Measurements from ENCODE around the gene KRT9.

DNA sequence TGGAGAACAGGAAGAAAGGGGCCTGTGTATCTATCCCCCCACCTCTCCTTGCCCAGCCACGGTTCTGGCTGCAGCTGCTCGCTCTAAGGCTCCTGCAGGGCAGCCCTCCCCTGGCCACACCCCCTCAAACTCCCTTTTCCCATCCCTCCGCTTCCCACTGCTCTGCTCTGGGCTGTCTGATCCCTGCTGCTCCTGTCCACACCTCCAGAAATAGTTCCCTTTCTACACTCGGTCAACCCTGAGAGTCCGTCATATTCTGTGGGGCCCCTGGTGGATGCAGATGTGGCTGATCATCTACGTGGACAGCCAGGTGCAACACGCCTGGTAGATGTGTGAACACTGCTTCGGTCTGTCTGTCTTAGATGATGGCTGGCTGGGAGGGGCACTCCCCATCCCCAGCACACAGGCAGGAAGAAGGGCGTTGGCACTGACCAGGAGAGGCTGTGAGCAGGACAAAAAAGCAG is 24.4 kb downstream of the KRT9 start:
- TF ChIP-seq, protein P1, sequence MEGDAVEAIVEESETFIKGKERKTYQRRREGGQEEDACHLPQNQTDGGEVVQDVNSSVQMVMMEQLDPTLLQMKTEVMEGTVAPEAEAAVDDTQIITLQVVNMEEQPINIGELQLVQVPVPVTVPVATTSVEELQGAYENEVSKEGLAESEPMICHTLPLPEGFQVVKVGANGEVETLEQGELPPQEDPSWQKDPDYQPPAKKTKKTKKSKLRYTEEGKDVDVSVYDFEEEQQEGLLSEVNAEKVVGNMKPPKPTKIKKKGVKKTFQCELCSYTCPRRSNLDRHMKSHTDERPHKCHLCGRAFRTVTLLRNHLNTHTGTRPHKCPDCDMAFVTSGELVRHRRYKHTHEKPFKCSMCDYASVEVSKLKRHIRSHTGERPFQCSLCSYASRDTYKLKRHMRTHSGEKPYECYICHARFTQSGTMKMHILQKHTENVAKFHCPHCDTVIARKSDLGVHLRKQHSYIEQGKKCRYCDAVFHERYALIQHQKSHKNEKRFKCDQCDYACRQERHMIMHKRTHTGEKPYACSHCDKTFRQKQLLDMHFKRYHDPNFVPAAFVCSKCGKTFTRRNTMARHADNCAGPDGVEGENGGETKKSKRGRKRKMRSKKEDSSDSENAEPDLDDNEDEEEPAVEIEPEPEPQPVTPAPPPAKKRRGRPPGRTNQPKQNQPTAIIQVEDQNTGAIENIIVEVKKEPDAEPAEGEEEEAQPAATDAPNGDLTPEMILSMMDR (IDR thresholded peaks at IDR 0.05) = no peak
- no peak for TF ChIP-seq POLR2A (IDR thresholded peaks at IDR 0.05)

All from right lobe of liver (tissue), 4 donors.